ENCODE measurements around the gene ZNF331. TPM values are rescaled to one million over a fixed set of nuclear protein-coding genes. Genes with fewer than 3 reads are reported as not detected.

ZNF331 gene
- total RNA-seq, 1 experiment from 2014 or later = 12.3 TPM

DNA sequence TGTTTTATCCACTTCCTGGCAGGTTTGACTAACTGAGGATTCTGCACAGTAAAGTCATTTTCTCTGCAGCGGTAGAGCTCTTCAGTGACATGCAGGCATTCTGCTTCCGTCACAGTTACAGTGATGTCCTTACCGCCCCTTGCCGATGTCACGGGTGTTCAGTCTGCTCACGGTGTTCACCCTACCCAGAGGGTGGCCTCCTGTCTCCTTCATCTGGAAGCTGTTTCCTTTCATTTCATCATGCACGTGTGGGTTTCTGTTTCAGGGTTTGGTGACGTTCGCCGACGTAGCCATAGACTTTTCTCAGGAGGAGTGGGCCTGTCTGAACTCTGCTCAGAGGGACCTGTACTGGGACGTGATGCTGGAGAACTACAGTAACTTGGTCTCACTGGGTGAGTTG lies 33.4 kb downstream of the ZNF331 start:
- DNase-seq (ENCODE audit: low read depth) = no peak

- DNase-seq (ENCODE audit: low read depth) = no peak
Observed at GRCh38 chr19:53576941-53577653, 39.2 kb downstream of the ZNF331 start.

DNA sequence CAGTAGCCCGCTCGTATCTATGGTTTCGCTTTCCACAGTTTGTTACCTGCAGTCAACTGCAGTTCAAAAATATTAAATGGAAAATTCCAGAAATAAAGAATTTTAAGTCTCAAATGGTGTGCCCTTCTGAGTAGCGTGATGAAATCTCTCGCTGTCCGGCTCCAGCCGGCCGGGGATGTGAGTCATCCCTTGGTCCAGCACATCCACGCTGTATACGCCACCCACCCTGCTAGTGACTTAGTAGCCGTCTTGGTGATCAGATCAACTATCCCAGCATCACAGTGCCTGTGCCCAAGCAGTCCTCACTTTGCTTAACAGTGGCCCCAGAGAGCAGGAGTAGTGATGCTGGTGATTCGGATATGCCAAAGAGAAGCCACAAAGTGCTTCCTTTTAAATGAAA lies 40.0 kb downstream of the ZNF331 start:
- no peak for DNase-seq (ENCODE audit: low read depth)

- no peak for DNase-seq (ENCODE audit: low read depth)
Observed at GRCh38 chr19:53579518-53579917, 41.6 kb downstream of the ZNF331 start.

DNA sequence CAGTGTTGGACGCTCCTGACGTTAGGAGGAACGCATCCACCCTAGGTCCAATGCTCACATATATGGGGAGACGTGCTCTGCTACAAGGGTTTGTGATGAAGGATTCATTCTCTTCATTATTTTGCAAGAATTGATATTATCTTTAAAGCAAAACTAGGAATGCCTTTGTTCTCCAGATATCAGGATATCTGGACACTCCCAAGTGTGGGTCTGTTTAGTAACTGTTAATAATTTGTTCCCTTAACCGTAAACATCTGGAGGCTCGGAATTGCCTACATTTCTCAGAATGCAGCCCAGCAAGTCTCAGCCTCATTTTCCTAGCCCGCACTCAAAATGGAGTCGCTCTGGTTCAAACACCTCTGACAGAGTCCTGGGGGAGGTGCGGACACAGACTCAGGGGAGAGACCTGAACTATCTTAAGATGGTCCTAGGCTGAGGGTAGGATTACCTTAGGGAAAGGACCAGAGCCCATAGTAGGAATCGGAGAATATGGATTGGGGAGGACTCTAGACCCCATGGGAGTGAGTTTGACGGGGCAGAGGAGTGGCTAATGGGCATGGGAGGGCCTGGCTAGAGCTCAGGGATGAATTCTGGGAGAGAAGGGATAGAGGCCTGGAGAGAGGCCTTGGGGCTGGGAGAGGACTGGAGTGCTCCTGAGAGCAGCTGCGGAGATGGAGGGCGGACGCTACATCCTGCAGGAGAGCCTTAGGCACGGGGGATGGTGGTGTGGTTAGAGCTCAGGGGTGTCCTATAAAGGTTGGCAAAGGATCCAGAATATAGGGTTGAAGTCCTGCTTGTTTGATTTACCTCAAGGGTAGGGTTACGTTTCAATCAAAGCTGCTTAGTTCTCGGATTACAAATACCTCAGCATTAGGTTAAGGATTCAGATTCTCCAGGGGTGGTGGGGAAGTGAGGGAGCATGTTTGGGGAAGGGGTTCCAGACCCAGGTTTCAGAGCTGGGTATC lies 43.2 kb downstream of the ZNF331 start:
- DNase-seq (ENCODE audit: low read depth) = no peak

DNA sequence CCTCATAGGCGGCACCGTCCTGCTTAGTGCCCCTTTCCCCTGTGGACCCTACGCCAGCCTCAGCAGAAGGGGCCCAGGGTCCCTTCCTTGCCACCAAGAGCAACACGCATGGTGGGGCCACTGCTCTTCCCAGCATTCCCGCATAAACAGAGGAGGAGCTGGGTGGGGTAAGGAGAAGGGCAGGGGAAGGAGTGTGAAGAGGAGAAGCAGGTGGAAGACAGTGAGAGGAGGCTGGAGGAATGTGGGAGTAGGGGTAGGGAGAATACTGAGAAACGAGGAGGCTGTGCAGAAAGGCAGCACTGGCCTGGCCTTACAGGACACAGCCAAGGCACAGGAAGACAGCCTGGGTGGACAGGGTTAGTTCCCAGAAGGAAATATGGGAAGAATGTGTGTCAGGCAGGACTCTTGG lies 43.9 kb downstream of the ZNF331 start:
- DNase-seq (ENCODE audit: low read depth) = no peak

DNA sequence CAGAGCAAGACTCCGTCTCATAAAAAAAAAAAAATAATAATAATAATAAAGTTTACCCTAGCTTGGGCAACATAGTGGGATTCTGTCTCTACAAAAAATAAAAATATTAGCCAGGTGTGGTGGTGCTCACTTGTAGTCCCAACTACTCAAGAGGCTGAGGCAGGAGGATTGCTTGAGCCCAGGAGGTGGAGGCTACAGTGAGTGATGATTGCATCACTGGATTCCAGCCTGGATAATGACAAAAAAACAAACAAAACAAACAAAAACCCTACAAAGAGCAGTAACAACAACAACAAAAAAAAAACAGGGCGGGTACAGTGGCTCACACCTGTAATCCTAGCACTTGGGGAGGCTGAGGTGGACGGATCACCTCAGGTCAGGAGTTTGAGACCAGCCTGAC lies 45.2 kb downstream of the ZNF331 start:
- no peak for DNase-seq (ENCODE audit: low read depth)

- DNase-seq (ENCODE audit: low read depth) = no peak
Observed at GRCh38 chr19:53586277-53586691, 48.3 kb downstream of the ZNF331 start.

GRCh38 chr19:53594811-53595509 lies 57.0 kb downstream of the ZNF331 start:
- no peak for DNase-seq (ENCODE audit: low read depth)

GRCh38 chr19:53595510-53595867 lies 57.5 kb downstream of the ZNF331 start:
- no peak for DNase-seq (ENCODE audit: low read depth)

- no peak for DNase-seq (ENCODE audit: low read depth)
Observed at GRCh38 chr19:53596056-53596455, 58.1 kb downstream of the ZNF331 start.

DNA sequence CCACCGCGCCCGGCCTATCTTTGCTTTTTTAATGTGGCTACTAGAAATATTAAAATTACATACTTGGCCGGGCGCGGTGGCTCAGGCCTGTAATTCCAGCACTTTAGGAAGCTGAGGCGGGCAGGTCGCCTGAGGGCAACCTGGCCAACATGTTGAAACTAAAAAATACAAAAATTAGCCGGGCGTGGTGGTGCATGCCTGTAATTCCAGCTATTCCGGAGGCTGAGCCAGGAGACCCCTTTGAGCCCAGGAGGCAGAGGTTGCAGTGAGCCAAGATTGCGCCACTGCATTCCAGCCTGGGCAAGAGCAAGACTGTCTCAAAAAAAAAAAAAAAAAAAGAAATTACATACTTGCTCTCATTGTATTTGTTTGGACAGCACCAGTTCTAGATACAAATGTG lies 59.1 kb downstream of the ZNF331 start:
- no peak for DNase-seq (ENCODE audit: low read depth)

- DNase-seq (ENCODE audit: low read depth) = no peak
Observed at GRCh38 chr19:53598361-53598760, 60.4 kb downstream of the ZNF331 start.

DNA sequence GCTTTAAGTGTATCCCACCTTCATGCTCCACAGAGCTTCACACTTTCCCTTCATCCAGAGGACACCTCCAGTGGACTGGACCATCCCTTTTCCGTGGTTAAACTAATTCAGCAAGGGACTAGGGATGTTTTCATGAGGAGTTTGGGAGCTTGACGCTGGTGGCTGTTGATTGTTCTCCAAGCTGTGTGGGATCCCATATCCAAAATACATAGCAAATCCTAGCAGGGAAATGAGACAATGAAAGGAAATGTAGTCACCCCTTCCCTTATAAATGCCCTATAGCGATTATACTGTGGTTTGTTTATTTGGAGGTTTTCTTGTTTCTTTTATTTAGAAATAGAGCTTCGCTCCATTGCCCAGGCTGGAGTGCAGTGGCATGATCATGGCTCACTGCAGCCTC lies 62.3 kb downstream of the ZNF331 start:
- no peak for DNase-seq (ENCODE audit: low read depth)

DNA sequence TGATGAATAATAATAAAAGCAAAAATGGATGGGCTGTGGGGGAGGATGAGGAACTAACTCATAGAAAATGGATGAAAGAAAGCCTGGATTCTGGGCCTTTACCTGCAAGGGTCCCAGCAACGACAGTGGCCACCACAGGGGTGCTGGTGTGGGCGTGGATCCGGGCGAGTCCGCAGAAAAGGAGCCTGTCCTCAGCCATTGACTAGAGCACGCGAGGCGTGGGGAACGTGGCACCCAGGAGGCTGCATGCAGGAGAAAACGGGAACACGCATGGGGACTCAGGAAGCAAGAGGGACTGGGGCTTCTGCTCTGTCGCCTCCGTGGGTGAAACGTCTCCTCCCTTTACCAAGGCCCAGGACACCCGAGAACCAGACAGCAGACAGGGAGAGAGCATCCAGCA lies 68.1 kb downstream of the ZNF331 start:
- DNase-seq (ENCODE audit: low read depth) = no peak

- no peak for DNase-seq (ENCODE audit: low read depth)
Observed at GRCh38 chr19:53608381-53608780, 70.4 kb downstream of the ZNF331 start.

DNA sequence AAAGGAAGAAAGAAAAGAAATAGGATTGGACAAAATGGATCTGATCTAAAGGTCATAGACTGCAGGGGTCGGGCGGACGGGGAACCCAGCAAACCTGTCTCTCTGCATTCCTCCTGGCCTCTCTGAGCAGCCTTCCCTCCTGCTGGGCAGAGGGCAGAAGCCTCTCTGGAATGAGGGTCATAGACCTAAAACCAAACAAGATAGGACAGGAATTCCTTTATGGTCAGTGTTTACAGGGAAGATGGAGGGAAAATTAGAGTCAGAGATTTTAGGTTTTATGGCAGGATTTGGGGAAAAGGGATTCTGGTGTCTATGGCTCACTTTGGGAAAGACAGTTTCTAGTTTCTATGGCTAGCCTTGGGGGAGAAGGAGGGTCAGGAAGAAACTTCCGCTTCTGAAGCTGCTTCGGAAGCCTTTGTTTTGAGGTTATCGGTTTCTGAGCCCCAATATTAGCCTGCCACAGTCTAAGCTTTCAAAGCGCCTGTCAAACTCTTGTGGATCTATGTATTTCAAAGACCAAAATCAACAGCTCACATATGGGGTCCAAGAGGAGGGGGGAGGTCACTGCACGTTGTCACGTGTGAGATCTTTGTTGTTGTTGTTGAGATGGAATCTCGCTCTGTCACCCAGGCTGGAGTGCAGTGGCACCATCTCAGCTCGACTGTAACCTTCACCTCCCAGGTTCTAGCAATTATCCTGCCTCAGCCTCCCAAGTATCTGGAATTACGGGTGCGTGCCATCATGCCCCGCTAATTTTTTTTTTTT lies 75.0 kb downstream of the ZNF331 start:
- DNase-seq (ENCODE audit: low read depth) = no peak

DNA sequence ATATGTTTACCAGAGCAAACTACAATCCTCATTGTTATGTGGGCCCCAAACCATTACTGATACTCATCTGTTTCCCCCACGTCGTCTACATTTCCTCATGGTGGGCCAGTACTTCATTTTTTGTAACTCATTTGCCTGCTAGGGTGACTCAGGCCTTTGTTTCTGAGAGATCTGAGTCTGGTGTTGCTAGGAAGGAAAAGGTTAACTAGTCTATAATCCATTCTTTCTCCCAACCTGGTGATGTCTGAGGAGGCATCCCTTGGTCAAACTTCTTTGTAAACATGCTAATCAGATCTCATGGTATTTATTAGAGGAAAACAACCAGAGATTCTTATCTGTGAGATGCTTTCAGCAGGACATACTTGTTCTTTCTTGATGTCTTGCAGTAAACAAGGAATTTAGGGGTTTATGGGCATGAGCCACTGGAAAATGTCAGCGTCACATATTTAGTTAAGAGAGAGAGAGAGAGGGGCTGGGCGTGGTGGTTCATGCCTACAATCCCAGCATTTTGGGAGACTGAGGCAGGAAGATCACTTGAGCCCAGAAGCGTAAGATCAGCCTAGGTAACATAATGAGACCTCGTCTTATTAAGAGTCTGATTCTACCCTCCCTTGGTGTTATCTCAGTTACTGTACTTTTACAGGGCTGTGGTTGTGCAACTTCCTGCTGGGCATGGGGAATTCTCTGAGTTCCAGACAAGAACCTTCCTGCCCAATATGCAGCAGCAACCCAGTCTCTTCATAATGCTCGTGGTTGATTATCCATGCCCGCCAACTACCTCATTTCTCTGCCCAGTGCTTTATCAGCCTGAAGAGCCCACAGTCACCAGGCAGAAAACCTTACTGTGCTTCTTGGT lies 84.2 kb downstream of the ZNF331 start:
- DNase-seq (ENCODE audit: low read depth) = peak; percentile 24

DNA sequence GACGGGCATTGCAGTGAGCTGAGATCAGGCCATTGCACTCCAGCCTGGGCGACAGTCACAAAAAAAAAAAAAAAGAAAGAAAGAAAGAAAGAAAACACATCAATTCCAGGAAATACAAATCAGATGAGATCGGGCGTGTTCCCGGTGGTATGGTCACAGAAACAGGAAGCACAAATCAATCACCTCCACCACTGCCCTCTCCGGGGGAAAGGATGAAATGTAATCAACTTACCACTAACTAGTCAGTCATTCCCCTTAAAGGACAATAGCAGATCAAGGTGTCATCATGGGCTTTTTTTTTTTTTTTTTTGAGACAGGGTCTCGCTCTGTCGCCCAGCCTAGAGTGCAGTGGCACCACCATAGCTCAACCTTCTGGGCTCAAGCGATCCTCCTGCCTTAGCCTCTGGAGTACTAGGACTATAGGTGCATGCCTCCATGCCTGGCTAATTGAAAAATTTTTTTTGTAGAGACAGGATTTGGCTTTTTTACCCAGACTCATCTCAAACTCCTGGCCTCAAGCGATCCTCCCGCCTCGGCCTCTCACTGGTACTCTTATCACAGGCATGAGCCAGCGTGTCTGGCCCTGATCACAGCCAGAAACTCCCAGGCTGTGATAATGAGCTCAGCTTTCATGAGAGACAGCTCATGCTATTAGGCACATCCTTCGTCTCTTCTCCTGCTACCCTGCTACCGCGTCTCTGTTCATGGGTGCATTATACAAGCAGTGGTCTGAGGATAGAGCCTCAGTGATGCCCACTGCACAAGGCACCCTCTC lies 87.0 kb downstream of the ZNF331 start:
- DNase-seq (ENCODE audit: low read depth) = no peak

GRCh38 chr19:53626486-53626885 lies 88.5 kb downstream of the ZNF331 start:
- DNase-seq (ENCODE audit: low read depth) = no peak
